GM12801 (cell line): ENCODE measurements around the gene WDR27.

Source experiments
- CTCF ChIP-seq: IDR thresholded peaks from one replicate; pipeline ENCODE4 v1.5.1; 2011; ENCODE audit warnings: control low read depth; ENCODE audit not compliant: insufficient read length; ENCODE audit errors: extremely low read depth

WDR27 gene

GRCh38 chr6:169536446-169537170 lies 165.2 kb downstream of the WDR27 start:
- no peak for TF ChIP-seq CTCF

- no peak for TF ChIP-seq CTCF
Observed at GRCh38 chr6:169534039-169534421, 167.8 kb downstream of the WDR27 start.

GRCh38 chr6:169533301-169534038 lies 168.4 kb downstream of the WDR27 start:
- TF ChIP-seq CTCF, result no peak

GRCh38 chr6:169530752-169531123 lies 171.1 kb downstream of the WDR27 start:
- no peak for TF ChIP-seq CTCF

GRCh38 chr6:169529931-169530751 lies 171.7 kb downstream of the WDR27 start:
- no peak for TF ChIP-seq CTCF

- no peak for TF ChIP-seq CTCF
Observed at GRCh38 chr6:169528755-169529154, 173.1 kb downstream of the WDR27 start.

- TF ChIP-seq CTCF, result no peak
Observed at GRCh38 chr6:169527306-169527705, 174.5 kb downstream of the WDR27 start.
